NCI-H748 (cell line): Measurements from ENCODE around the gene COQ9.

ENCODE experiments used
- DNase-seq: peaks from one replicate; lab custom pipeline; 2025; ENCODE audit not compliant: unreplicated experiment; lab: John Stamatoyannopoulos, UW

COQ9 gene

DNA sequence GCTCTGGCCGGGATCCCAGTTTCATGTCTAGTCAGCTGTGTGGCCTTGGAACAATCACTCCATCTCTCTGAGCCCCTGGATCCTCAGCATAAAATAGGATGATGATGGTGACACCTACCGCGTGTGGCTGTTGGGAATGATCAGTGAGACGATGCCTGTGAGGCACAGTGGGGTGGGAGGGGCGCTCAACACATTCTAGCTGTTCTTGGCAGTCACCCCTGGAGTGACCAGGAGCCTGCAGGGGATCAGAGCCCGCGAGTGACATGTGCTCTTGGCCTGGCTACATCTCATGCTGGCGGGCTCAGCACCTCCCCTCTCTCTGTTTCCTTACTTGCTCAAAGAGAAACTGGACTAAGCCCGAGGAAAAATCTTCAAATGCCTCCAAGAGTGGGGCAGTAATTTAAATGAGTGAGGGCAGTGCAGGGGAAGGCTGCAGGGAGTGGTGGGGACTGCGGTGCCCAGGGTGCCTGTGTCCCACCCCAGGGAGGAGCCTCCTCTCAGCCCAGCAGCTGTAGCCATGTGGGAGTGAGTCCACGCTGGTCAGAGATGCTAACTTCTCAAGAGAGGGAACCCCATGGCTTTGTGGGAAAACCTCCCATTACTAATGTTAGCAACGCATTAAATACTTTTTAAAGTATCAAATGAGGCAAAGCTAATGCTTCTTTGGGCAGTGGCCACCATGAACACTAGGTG is 62.1 kb downstream of the COQ9 start:
- no peak for DNase-seq

DNA sequence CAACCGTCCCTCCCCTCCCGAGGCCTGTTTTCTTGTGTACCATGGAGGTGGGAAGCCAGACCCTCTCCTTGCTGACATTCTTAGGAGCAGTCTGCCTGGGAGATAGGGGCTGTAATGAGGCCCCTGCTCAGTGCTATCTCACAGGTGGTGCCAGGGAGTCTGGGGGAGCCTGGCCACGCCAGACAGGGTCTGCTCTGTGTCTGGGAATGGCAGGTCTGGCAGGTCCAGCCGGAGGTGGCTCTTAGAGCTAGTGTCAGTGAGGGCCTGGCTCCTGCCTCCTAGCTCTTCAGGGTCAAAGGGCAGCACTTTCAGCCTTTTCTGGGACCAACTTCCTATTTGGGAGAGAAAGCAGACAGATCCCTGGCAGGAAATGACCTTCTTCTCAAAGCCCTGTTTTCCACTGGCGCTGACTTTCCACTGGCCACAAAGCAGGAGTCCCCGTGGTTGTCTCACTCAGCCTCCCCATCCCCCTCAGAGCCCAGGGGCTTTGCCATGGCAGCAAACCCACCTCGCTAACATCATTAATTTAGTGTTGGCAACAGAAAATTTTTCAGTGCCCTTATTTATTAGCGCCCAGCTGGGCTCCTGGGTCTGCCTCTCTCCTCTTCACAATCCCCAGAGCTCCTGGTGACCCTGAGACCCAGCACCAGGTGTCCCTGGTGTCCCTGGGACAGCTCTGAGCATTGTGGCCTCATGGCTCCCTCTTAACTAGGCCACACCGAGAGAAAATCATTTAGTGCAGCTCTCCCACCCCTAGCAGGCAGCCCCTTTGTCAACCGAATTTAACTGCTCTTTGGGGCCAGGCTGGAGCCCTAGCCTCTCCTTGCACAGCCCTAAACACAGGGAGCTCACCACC is 63.0 kb downstream of the COQ9 start:
- no peak for DNase-seq
